CD4-positive, alpha-beta T cell treated with Interferon gamma for 1 hour (primary cell): ENCODE data around the gene OLIG2.

Experiments used
- DNase-seq: peaks from one replicate; pipeline ENCODE4 v3.0.0-alpha.2; 2020

OLIG2 gene

GRCh38 chr21:33025489-33026442, at the start of gene OLIG2:
Gene OLIG2 (plus strand): TSS chr21:33025935. CDS start chr21:33026863, 928 bp downstream.
- no peak for DNase-seq

- DNase-seq: no peak
Measured at GRCh38 chr21:32976791-32977190, 48.9 kb upstream of the OLIG2 start.

GRCh38 chr21:32977216-32977615, 48.5 kb upstream of the OLIG2 start:
- no peak for DNase-seq

GRCh38 chr21:32978331-32979270, 47.1 kb upstream of the OLIG2 start:
- DNase-seq: no peak

- no peak for DNase-seq
Measured at GRCh38 chr21:32979598-32980268, 46.0 kb upstream of the OLIG2 start.

- no peak for DNase-seq
Measured at GRCh38 chr21:32981096-32981495, 44.6 kb upstream of the OLIG2 start.

- no peak for DNase-seq
Measured at GRCh38 chr21:32990666-32991065, 35.1 kb upstream of the OLIG2 start.

GRCh38 chr21:32991361-32991760, 34.4 kb upstream of the OLIG2 start:
- no peak for DNase-seq

GRCh38 chr21:32993894-32994293, 31.8 kb upstream of the OLIG2 start:
- DNase-seq: no peak

- no peak for DNase-seq
Measured at GRCh38 chr21:32994305-32994704, 31.4 kb upstream of the OLIG2 start.

- DNase-seq: peak; percentile 58
Measured at GRCh38 chr21:33007747-33008146, 18.0 kb upstream of the OLIG2 start.

GRCh38 chr21:33008333-33009051, 17.2 kb upstream of the OLIG2 start:
- DNase-seq: no peak

GRCh38 chr21:33010931-33011330, 14.8 kb upstream of the OLIG2 start:
- DNase-seq: no peak

- peak; percentile 77 for DNase-seq
Measured at GRCh38 chr21:33011462-33011861, 14.3 kb upstream of the OLIG2 start.

- no peak for DNase-seq
Measured at GRCh38 chr21:33013626-33014025, 12.1 kb upstream of the OLIG2 start.

- no peak for DNase-seq
Measured at GRCh38 chr21:33014331-33014730, 11.4 kb upstream of the OLIG2 start.

- DNase-seq: no peak
Measured at GRCh38 chr21:33015096-33015495, 10.6 kb upstream of the OLIG2 start.

- no peak for DNase-seq
Measured at GRCh38 chr21:33015756-33016155, 10.0 kb upstream of the OLIG2 start.

GRCh38 chr21:33018707-33019465, 6.8 kb upstream of the OLIG2 start:
- no peak for DNase-seq

GRCh38 chr21:33019516-33019884, 6.2 kb upstream of the OLIG2 start:
- DNase-seq: no peak

- no peak for DNase-seq
Measured at GRCh38 chr21:33019885-33020557, 5.7 kb upstream of the OLIG2 start.
